Tongue (tissue), 2 donors: ENCODE results near the gene ABL1. TPM values are rescaled to one million over a fixed set of nuclear protein-coding genes. Genes with fewer than 3 reads are reported as not detected.

Experiments used
- DNase-seq: peaks from one replicate; pipeline ENCODE4 v3.0.0-alpha.2; 2015
- total RNA-seq: library from RNA; depleted of rRNA; stranded (reverse); fragments of >200 nt; gene quantifications from one replicate; pipeline ENCODE4 v1.2.3, GENCODE V29; 2014

ABL1 gene
- total RNA-seq, 1 donor from 2014 or later = 72.9 TPM

GRCh38 chr9:130931508-130932254, 96.6 kb downstream of the ABL1 start:
- DNase-seq = peak; percentile 68

DNA sequence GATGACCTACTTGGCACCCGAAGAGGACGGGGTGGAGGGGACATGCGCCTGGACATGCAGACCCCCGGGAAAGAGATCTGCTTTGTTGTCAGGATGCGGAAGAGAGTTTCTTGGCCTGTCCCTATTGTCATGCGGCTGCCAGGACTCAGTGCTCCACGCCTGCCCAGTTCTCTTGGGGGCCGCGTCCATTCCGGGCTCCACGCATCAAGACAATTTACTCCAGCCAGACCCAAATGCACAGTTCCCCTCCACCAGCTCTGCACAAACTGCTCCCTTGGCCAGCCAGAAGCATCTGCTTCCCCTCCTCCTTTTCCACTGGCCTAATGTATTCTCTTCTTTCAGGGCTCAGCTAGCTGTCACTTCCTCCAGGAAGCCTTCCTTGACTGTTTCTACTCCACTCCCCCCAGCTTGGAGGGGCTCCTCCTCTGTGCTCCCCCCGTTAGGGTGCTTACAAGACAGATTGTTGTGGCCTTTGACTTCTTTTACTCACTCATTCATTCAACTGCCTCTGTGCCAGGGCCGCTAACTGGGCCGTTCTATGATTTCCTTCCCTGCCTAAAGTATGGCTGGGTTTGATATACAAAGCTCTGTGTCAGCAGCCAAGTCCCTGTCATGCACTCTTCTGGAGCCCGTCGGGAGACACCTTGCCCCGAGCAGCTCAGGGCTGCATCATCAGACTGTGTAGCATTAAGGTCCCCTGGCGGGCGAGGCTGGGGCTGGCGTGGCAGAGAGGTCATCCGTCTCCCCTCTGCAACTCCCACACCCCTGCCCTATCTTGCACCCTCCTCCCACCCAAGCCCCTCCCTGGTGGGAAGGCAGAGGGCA, 97.4 kb downstream of the ABL1 start:
- peak; percentile 68 for DNase-seq

GRCh38 chr9:130933114-130934046, 98.3 kb downstream of the ABL1 start:
- DNase-seq = no peak

DNA sequence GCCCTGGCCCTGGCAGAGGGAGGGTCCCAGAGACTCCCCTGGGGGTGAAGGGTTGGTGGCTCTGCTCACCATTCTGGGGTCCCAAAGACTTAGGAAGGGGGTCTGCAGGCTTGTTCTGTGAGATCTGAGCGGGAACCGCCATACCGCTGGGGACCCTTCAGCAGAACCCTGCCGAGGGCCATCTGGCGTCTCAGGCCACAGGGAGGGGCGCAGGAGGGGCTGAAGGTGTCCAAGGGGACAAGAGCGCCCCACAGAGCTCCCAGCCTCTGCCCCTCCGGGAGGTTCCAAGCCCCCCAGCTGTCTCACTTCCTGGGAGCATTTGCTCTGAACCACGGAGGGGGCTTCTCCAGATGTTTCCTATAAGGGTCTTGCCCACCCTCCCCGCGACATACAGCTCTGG, 99.2 kb downstream of the ABL1 start:
- no peak for DNase-seq

DNA sequence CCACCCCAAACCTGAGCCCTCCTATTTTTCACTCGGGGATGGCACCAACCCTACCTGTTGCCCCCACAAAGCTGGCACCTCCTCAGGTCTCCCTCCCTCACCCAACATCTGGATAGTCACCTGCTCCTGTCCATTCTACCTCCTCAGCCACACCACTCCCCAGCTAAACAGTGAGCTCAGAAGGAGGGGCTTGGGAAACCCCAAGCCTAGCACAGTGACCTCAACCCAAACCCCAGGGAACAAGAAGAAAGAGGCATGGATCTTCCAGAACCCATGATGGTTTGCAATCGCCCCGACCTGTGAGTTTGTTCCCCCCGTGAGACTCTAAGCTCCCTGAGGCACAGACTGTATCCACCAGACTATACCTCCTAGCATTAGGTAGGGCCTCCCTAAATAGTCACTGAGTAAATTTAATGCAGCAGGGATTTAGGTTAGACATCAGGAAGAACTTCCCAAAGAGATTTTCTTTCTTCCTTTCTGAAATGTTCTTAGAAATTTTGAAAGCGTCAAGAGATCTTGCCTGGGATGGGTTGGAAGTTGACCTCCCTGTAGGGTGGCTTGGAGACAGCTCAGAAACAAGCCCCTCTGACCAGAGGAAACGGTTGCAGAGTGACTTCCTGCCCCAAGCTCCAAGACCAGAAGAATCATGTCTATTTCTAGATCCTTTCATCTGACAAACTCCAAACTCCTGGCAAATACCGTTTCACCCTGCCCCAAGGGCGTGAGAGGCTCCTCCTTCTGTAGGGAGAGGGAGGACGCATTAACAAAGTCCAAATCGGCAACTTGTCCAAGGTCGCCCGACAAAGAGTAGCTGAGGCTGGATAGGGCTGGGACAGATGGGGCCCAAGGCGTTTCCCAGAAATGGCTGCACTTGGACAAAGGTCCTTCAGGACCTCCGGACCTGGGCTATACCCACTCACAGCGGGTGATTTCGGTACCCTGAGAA, 99.9 kb downstream of the ABL1 start:
- DNase-seq = no peak

GRCh38 chr9:130935648-130936271, 100.7 kb downstream of the ABL1 start:
- DNase-seq = no peak

- DNase-seq = peak; percentile 66
Observed at GRCh38 chr9:130936285-130937117, 101.4 kb downstream of the ABL1 start.

Other genes starting within 250 kb of the ABL1 start
- not detected for gene PRDM12, start 170.7 kb upstream of the ABL1 start, total RNA-seq
- 26.1 TPM for gene EXOSC2, start 141.5 kb upstream of the ABL1 start, total RNA-seq
- not detected for gene QRFP, start 61.6 kb downstream of the ABL1 start, total RNA-seq
- not detected for gene FIBCD1, start 104.0 kb downstream of the ABL1 start, total RNA-seq
- 6.4 TPM for gene LAMC3, start 173.9 kb downstream of the ABL1 start, total RNA-seq